Peyer's patch (tissue), 4 donors: ENCODE results near the gene HMCN1. TPM values are rescaled to one million over a fixed set of nuclear protein-coding genes. Genes with fewer than 3 reads are reported as not detected.

ENCODE experiments used
- DNase-seq, 3 donors: peaks; one replicate each; pipeline ENCODE4 v3.0.0-alpha.2; 2017 to 2019
- H3K27ac ChIP-seq, 4 donors: fragments of 200-600 bp; sonication (generic); one replicate each; pipeline ENCODE4 v1.5.1; 2016 to 2019
- H3K27me3 ChIP-seq, 2 donors: fragments of 200-600 bp; sonication (generic); one replicate each; pipeline ENCODE4 v1.5.1; 2019
- H3K36me3 ChIP-seq, 3 donors: fragments of 200-600 bp; sonication (generic); one replicate each; pipeline ENCODE4 v1.5.1; 2016 to 2019
- H3K4me1 ChIP-seq, 4 donors: fragments of 200-600 bp; sonication (generic); one replicate each; pipeline ENCODE4 v1.5.1; 2016 to 2019
- H3K4me3 ChIP-seq, 4 donors: fragments of 200-600 bp; sonication (generic); 1 replicate in 3 of 4; 2 replicates in 1 of 4; pipeline ENCODE4 v1.5.1; 2016 to 2019; ENCODE audit warnings: mild to moderate bottlenecking in 1 of 4
- H3K9me3 ChIP-seq, 4 donors: fragments of 200-600 bp; sonication (generic); one replicate each; pipeline ENCODE4 v1.5.1; 2016 to 2019; ENCODE audit warnings: mild to moderate bottlenecking in 1 of 4
- POLR2A ChIP-seq, 2 donors: fragments of 450-650 bp; IDR thresholded peaks; one replicate each; pipeline ENCODE4 v1.5.1; 2017; ENCODE audit warnings: antibody characterized with exemption in 2 of 2, mild to moderate bottlenecking in 2 of 2, moderate library complexity in 2 of 2
- total RNA-seq, 4 donors: library from RNA; depleted of rRNA; stranded (reverse); fragments of >200 nt; gene quantifications; one replicate each; pipeline ENCODE4 v1.1.0, GENCODE V29; 2016
- TF ChIP-seq, protein P1 (sequence below), 6 experiments: fragments of 450-650 bp in 4 of 6; fragments of 200-600 bp in 2 of 6; sonication (generic) in 1 of 6; IDR thresholded peaks; one replicate each; pipeline ENCODE4 v1.5.1; 2017 to 2019; ENCODE audit warnings: antibody characterized with exemption in 6 of 6, mild to moderate bottlenecking in 3 of 6, moderate library complexity in 1 of 6

HMCN1 gene
- total RNA-seq, 4 donors from 2014 or later: 1.5 to 18.2 (median 7.1) TPM

DNA sequence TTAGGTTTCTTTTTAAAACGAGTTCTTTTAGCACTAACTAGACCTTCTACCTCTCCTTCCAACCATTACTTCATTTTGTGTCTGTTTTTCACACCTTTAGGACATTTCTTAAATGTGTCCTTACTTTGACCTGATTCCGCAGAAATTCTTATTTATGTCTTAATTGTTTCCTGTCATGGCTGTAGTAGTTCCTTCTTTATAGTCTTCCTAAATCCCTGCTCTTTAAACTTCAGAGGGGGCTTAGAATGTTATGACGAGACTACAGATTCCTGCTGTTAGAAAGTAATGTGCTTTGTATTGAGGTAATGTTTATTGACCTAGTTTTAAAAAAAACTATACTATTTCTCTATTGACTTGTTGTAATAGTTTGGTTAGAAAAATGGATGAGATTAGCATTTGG is 70.4 kb downstream of the HMCN1 start:
- Histone ChIP-seq H3K4me3 (no peak overlapping the region), H3K36me3 (no peaks in the 10 kb centered on the region), H3K27me3 (no peaks in the 10 kb centered on the region), H3K4me1 (no peaks in the 10 kb centered on the region), H3K27ac (no peak overlapping the region), H3K9me3 (peaks cover 0 to 3% (median 0%) of the 10 kb centered on the region in 4 donors)
- TF ChIP-seq POLR2A (IDR thresholded peaks at IDR 0.05): no peak
- TF ChIP-seq, protein P1, sequence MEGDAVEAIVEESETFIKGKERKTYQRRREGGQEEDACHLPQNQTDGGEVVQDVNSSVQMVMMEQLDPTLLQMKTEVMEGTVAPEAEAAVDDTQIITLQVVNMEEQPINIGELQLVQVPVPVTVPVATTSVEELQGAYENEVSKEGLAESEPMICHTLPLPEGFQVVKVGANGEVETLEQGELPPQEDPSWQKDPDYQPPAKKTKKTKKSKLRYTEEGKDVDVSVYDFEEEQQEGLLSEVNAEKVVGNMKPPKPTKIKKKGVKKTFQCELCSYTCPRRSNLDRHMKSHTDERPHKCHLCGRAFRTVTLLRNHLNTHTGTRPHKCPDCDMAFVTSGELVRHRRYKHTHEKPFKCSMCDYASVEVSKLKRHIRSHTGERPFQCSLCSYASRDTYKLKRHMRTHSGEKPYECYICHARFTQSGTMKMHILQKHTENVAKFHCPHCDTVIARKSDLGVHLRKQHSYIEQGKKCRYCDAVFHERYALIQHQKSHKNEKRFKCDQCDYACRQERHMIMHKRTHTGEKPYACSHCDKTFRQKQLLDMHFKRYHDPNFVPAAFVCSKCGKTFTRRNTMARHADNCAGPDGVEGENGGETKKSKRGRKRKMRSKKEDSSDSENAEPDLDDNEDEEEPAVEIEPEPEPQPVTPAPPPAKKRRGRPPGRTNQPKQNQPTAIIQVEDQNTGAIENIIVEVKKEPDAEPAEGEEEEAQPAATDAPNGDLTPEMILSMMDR (IDR thresholded peaks at IDR 0.05): no peak
- DNase-seq: no peak

DNA sequence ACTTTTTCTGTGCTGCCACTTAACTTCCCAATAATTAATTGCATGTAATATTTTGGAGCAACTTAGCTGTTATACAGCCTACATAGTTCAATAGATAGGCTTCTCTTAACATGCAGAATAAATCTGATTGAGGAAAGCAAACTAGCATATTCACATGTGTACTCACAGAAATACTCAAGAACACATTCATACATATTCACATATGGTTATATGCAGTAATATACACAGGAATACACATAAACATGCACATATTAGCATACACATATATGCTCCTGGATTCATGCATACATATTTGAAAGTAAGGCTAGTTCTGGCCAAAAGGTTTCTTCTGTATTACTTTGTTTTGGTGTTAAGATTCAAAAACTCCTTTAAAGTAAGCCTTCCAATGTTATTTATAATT is 73.1 kb downstream of the HMCN1 start:
- Histone ChIP-seq H3K4me1 (no peaks in the 10 kb centered on the region), H3K9me3 (no peaks in the 10 kb centered on the region)
- TF ChIP-seq, protein P1 (IDR thresholded peaks at IDR 0.05): no peak
- TF ChIP-seq POLR2A (IDR thresholded peaks at IDR 0.05): no peak

DNA sequence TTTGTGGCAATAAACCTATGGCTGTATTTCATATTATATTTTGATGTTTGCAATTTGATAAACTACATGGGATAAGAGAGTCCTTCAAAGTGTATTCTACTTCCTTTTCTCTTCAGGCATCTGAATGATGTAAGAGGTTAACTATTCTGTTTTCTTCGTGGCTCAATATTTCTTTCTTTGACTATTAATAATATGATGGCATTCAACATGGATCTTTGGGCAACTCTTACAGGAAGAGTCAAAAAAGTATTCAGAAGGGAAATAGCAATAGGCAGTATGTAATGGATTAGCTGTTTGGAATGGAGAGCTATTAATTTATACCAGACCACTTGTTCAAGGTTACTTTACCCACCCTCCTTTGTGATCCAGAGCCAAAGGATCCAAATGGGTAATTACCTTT is 74.4 kb downstream of the HMCN1 start:
- H3K9me3 ChIP-seq: no peaks in the 10 kb centered on the region
- TF ChIP-seq, protein P1 (IDR thresholded peaks at IDR 0.05): no peak
- no peak for TF ChIP-seq POLR2A (IDR thresholded peaks at IDR 0.05)
- no peak overlapping the region for H3K4me3 ChIP-seq
- no peak overlapping the region for H3K27ac ChIP-seq
- H3K4me1 ChIP-seq: no peaks in the 10 kb centered on the region
- DNase-seq: no peak
- H3K27me3 ChIP-seq: no peaks in the 10 kb centered on the region
- H3K36me3 ChIP-seq: no peaks in the 10 kb centered on the region

More for the DNA sequence above, 73.1 kb downstream of the HMCN1 start:
- Histone ChIP-seq H3K27ac (no peak overlapping the region), H3K4me3 (no peak overlapping the region), H3K36me3 (no peaks in the 10 kb centered on the region), H3K27me3 (no peaks in the 10 kb centered on the region)
- DNase-seq: no peak

DNA sequence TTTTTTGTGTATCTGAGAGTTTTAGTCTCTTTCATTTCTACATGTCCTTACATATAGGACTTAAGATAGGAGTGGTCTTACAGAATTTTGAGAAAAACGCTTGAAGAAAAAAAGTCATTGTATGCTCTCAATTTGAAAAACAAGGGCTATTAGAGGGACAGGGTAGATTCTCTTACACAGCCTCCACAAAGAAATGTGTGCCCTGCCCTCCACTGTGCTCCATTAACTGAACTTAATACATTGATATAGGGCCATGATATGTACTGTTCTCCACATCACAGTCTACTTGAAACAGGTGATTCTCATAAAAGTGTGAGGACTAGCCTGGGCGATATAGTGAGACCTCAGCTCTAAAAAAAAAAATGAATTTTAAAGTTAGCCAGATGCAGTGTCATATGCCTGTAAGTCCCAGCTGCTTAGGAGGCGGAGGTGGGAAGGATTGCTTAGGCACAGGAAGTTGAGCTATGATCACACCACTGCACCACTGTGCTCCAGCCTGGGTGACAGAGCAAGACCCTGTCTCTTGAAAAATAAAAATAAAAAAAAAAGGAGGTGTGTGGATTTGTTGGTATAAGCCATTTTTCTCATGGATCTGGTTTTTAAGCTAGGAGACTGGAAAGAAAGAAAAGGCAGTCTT is 77.0 kb downstream of the HMCN1 start:
- Histone ChIP-seq H3K9me3 (no peaks in the 10 kb centered on the region), H3K4me3 (no peak overlapping the region), H3K4me1 (no peaks in the 10 kb centered on the region), H3K27me3 (no peaks in the 10 kb centered on the region), H3K27ac (no peak overlapping the region), H3K36me3 (no peaks in the 10 kb centered on the region)
- no peak for DNase-seq
- TF ChIP-seq, protein P1 (IDR thresholded peaks at IDR 0.05): no peak
- TF ChIP-seq POLR2A (IDR thresholded peaks at IDR 0.05): no peak

DNA sequence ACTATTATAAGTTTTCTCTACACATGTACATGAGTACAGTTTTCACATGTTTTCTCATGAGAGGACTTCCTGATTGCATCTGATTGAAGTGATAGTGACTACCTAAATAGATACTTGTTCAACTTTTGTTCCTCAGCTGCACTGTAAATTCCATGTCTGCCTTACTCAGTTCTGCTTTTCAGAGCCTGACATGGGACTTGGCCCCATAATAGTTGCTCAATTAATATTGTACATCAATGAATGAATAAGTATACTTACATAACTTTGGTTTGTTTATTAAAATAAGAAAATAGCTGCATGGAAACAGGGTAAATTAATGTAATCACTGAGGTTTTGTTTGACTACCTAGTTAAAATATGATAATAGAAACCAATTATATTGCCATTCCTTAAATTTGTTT is 78.7 kb downstream of the HMCN1 start:
- DNase-seq: no peak
- Histone ChIP-seq H3K9me3 (no peaks in the 10 kb centered on the region), H3K27ac (no peak overlapping the region), H3K36me3 (no peaks in the 10 kb centered on the region), H3K27me3 (no peaks in the 10 kb centered on the region), H3K4me3 (no peak overlapping the region), H3K4me1 (no peaks in the 10 kb centered on the region)
- TF ChIP-seq POLR2A (IDR thresholded peaks at IDR 0.05): no peak
- TF ChIP-seq, protein P1 (IDR thresholded peaks at IDR 0.05): no peak
